Measurements from ENCODE around the gene PROK1. TPM values are rescaled to one million over a fixed set of nuclear protein-coding genes. Genes with fewer than 3 reads are reported as not detected.

The PROK1 gene
- total and polyA plus RNA-seq, 2 of the 4 experiments (the other 2 are of a cell fraction) = not detected

- peak; percentile 8 for DNase-seq
- H3K27ac ChIP-seq (ENCODE audit: insufficient read depth, low read length) = no peak overlapping the region
- H3K9me3 ChIP-seq (ENCODE audit: control insufficient read depth, insufficient read depth, low read length) = no peaks in the 10 kb centered on the region
- H4K5ac ChIP-seq (ENCODE audit: low read depth, low read length) = no peak overlapping the region
- BruUV-seq (replicated peaks) = no TSS peak
- 56% methylated on average over 10 of the region's 21 CpGs; no CpG with 5 or more reads in 1 of the 2 experiments for WGBS, 2 experiments (ENCODE audit: extremely low coverage in 2 of 2, insufficient read length in 1 of 2)
- no peak overlapping the region for H4K91ac ChIP-seq (ENCODE audit: insufficient read depth, low read depth, low read length)
- H3K79me1 ChIP-seq (ENCODE audit: low read depth in 1 of 2, low read length in 2 of 2) = no peaks in the 10 kb centered on the region
- no peak overlapping the region for H3K56ac ChIP-seq (ENCODE audit: extremely low read depth, insufficient read depth, low read length)
- H2BK5ac ChIP-seq (ENCODE audit: low read depth, low read length, poor library complexity, severe bottlenecking) = no peak overlapping the region
- dilution Hi-C loops (cut with HindIII; ENCODE audit: low sequenced_read_pairs, unreplicated experiment) (no loop called here), in situ Hi-C loops (cut with MboI; ENCODE audit: low sequenced_read_pairs) (loop anchor here (10.0 kb wide), 1 partner anchor 80 kb away; no protein-coding TSS in a partner anchor), intact Hi-C loops (cut with micrococcal nuclease) (loop anchor here (5.0 kb wide), 1 partner anchor 407 kb away; no protein-coding TSS in a partner anchor)
- POLR2A ChIA-PET (ENCODE audit: unreplicated experiment) = no interaction called here
- no peak overlapping the region for H3K23ac ChIP-seq (ENCODE audit: low read depth, low read length)
- H3K4me2 ChIP-seq (ENCODE audit: low read depth, low read length) = no peak overlapping the region
- H2BK15ac ChIP-seq (ENCODE audit: low read depth, low read length) = no peak overlapping the region; the same call in 2 of the 3 replicates
- no peak overlapping the region for H3K14ac ChIP-seq (replicated peaks; ENCODE audit: low read depth, low read length)
- H3K9me1 ChIP-seq (ENCODE audit: insufficient read depth, low read length) = no peaks in the 10 kb centered on the region
- H3K36me3 ChIP-seq (ENCODE audit: control insufficient read depth, insufficient read depth, low read length) = no peaks in the 10 kb centered on the region
- no peaks in the 10 kb centered on the region for H3K4me1 ChIP-seq (ENCODE audit: control insufficient read depth, insufficient read depth, low read length)
- no peak overlapping the region for H3K18ac ChIP-seq (ENCODE audit: low read depth, low read length)
- no peak overlapping the region for H3K4me3 ChIP-seq (ENCODE audit: insufficient read depth, low read depth, low read length)
- peak overlapping the region; percentile 41 for H2AFZ ChIP-seq (replicated peaks; ENCODE audit: low read length, poor library complexity)
- TF ChIP-seq BHLHE40 (IDR thresholded peaks at IDR 0.05; ENCODE audit: low read depth, low read length) (no peak), SMC3 (IDR thresholded peaks at IDR 0.05; ENCODE audit: low read depth, low read length) (no peak), FOS (IDR thresholded peaks at IDR 0.05; ENCODE audit: low read depth, low read length) (no peak), RFX5 (IDR thresholded peaks at IDR 0.05; ENCODE audit: low read depth, low read length) (no peak), CEBPB (IDR thresholded peaks at IDR 0.05; ENCODE audit: low read depth, low read length) (no peak), NFE2L2 (IDR thresholded peaks at IDR 0.05; ENCODE audit: low read depth, low read length) (no peak), USF2 (IDR thresholded peaks at IDR 0.05; ENCODE audit: low read depth, low read length) (no peak), MXI1 (IDR thresholded peaks at IDR 0.05; ENCODE audit: borderline replicate concordance, low read depth, low read length) (no peak), MAZ (IDR thresholded peaks at IDR 0.05; ENCODE audit: borderline replicate concordance, low read depth, low read length) (no peak), CHD1 (IDR thresholded peaks at IDR 0.05; ENCODE audit: low read depth, low read length) (no peak)
- H4K20me1 ChIP-seq (ENCODE audit: insufficient read depth, low read length) = no peaks in the 10 kb centered on the region
- no peak overlapping the region for H4K8ac ChIP-seq (ENCODE audit: low read depth in 2 of 2, low read length in 2 of 2)
- H2BK20ac ChIP-seq (ENCODE audit: low read depth, low read length) = no peak overlapping the region
- H3K4ac ChIP-seq (ENCODE audit: low read depth, low read length) = no peak overlapping the region
- H2BK120ac ChIP-seq (ENCODE audit: low read depth, low read length) = no peak overlapping the region
- no peak for ATAC-seq (ENCODE audit: low read depth)
- H2AK5ac ChIP-seq (ENCODE audit: low read depth, low read length) = no peak overlapping the region
- no peak overlapping the region for H3K9ac ChIP-seq (ENCODE audit: low read depth, low read length)
- CTCF ChIA-PET = interaction anchor here (1.1 to 3.1 kb wide), 5 partner anchors 17 to 293 kb away, joined by 3 to 31 read pairs (median 27); partner anchors contain the start of gene KCNC4
- peaks cover 20% of the 10 kb centered on the region for H3K27me3 ChIP-seq (ENCODE audit: control insufficient read depth, insufficient read depth, low read length)
- no peak overlapping the region for H2AK9ac ChIP-seq (replicated peaks; ENCODE audit: low read depth, low read length, poor library complexity)
These were observed 43.8 kb downstream of the PROK1 start for GRCh38 chr1:110494522-110495406.
